ENCODE data around the gene PNPLA1. TPM values are rescaled to one million over a fixed set of nuclear protein-coding genes. Genes with fewer than 3 reads are reported as not detected.

Gene PNPLA1
- total RNA-seq, 2 donors from 2014 or later, result not detected

GRCh38 chr6:36346486-36347273 lies 76.8 kb downstream of the PNPLA1 start:
- Histone ChIP-seq H3K36me3 (replicated peaks in 1 of 2; ENCODE audit: insufficient read depth in 1 of 2, low read depth in 2 of 2) (no peaks in the 10 kb centered on the region), H3K4me3 (no peak overlapping the region), H3K4me1 (peaks cover 31% of the 10 kb centered on the region), H3K27ac (peak overlapping the region in 2 of 4 donors; percentile 56 to 62), H3K9me3 (no peaks in the 10 kb centered on the region), H3K27me3 (no peaks in the 10 kb centered on the region)
- no peak for DNase-seq
- no peak for ATAC-seq
- WGBS, 2 donors, result 90 to 97% methylated on average over 19 to 20 of the region's 20 CpGs
- no peak for TF ChIP-seq CTCF (IDR thresholded peaks at IDR 0.05)
- TF ChIP-seq POLR2A (IDR thresholded peaks at IDR 0.05), result no peak
- intact Hi-C loops (cut with DNase I), result no loop called here

GRCh38 chr6:36347621-36348020 lies 77.8 kb downstream of the PNPLA1 start:
- DNase-seq (peak; percentile 22 to 81 (median 57)), ATAC-seq (peak; percentile 73)
- H3K9me3 ChIP-seq, result no peaks in the 10 kb centered on the region
- peak overlapping the region in 3 of 4 donors; percentile 34 to 62 (median 56) for H3K27ac ChIP-seq
- H3K4me3 ChIP-seq, result no peak overlapping the region
- 47 to 54% methylated on average over 4 of the region's 4 CpGs for WGBS, 2 donors
- no peaks in the 10 kb centered on the region for H3K27me3 ChIP-seq
- H3K4me1 ChIP-seq, result peaks cover 31% of the 10 kb centered on the region
- no peaks in the 10 kb centered on the region for H3K36me3 ChIP-seq (replicated peaks in 1 of 2; ENCODE audit: insufficient read depth in 1 of 2, low read depth in 2 of 2)
- intact Hi-C loops (cut with DNase I), result no loop called here
- TF ChIP-seq CTCF (IDR thresholded peaks at IDR 0.05) (no peak), POLR2A (IDR thresholded peaks at IDR 0.05) (no peak)

- ATAC-seq, result no peak
- intact Hi-C loops (cut with DNase I), result no loop called here
Measured at GRCh38 chr6:36349240-36349639, 79.4 kb downstream of the PNPLA1 start.

GRCh38 chr6:36350082-36350481 lies 80.2 kb downstream of the PNPLA1 start:
- H3K4me3 ChIP-seq, result no peak overlapping the region
- H3K36me3 ChIP-seq (replicated peaks in 1 of 2; ENCODE audit: insufficient read depth in 1 of 2, low read depth in 2 of 2), result no peaks in the 10 kb centered on the region
- H3K27me3 ChIP-seq, result no peaks in the 10 kb centered on the region
- intact Hi-C loops (cut with DNase I), result no loop called here
- H3K9me3 ChIP-seq, result no peaks in the 10 kb centered on the region
- TF ChIP-seq POLR2A (IDR thresholded peaks at IDR 0.05) (no peak), CTCF (IDR thresholded peaks at IDR 0.05) (no peak)
- peak overlapping the region in 1 of 4 donors; percentile 37 for H3K27ac ChIP-seq
- ATAC-seq (no peak), DNase-seq (no peak)
- H3K4me1 ChIP-seq, result peaks cover 31% of the 10 kb centered on the region
- 64 to 79% methylated on average over 4 of the region's 4 CpGs for WGBS, 2 donors

More at GRCh38 chr6:36349240-36349639, 79.4 kb downstream of the PNPLA1 start:
- H3K27ac ChIP-seq, result no peak overlapping the region
- DNase-seq, result peak in 3 of 4 donors; percentile 40 to 54 (median 52)
- no peak overlapping the region for H3K4me3 ChIP-seq
- TF ChIP-seq CTCF (IDR thresholded peaks at IDR 0.05), result no peak
- TF ChIP-seq POLR2A (IDR thresholded peaks at IDR 0.05), result no peak
- H3K4me1 ChIP-seq, result peaks cover 31% of the 10 kb centered on the region
- no peaks in the 10 kb centered on the region for H3K36me3 ChIP-seq (replicated peaks in 1 of 2; ENCODE audit: insufficient read depth in 1 of 2, low read depth in 2 of 2)
- H3K9me3 ChIP-seq, result no peaks in the 10 kb centered on the region
- no peaks in the 10 kb centered on the region for H3K27me3 ChIP-seq
- 78 to 85% methylated on average over 6 of the region's 6 CpGs for WGBS, 2 donors

Measured in body of pancreas (tissue), 4 donors.